RWPE1 (cell line): ENCODE data around the gene INS.

ENCODE experiments used
- CTCF ChIA-PET: fragments of 350-600 bp; sonication (Branson Sonifier 250); formaldehyde crosslinking; extraction: SDS; loops from one replicate; lab custom pipeline; 2021; lab: Yijun Ruan, JAX
- POLR2A ChIA-PET: fragments of 400-600 bp; formaldehyde crosslinking; extraction: SDS; loops from one replicate; lab custom pipeline; 2020; ENCODE audit warnings: antibody characterized with exemption; ENCODE audit not compliant: low non-redundant PET; lab: Yijun Ruan, JAX
- DNase-seq: peaks from one replicate; pipeline ENCODE4 v3.0.0; 2012; ENCODE audit warnings: low spot score
- H3K27ac ChIP-seq: fragments of 450-650 bp; 2 replicates; pipeline ENCODE4 v1.5.1; 2017
- TF ChIP-seq, protein P1 (sequence below): fragments of 450-650 bp; conservative IDR thresholded peaks from 2 replicates; pipeline ENCODE4 v1.5.1; 2017; ENCODE audit warnings: low read depth, mild to moderate bottlenecking

The INS gene

GRCh38 chr11:2157294-2158040 lies 3.5 kb downstream of the INS start:
- ChIA-PET CTCF (interaction anchor here (0.6 to 1.8 kb wide), 4 partner anchors 121 to 504 kb away, joined by 3 to 12 read pairs (median 4); no protein-coding TSS in a partner anchor), POLR2A (no interaction called here)
- TF ChIP-seq, protein P1, sequence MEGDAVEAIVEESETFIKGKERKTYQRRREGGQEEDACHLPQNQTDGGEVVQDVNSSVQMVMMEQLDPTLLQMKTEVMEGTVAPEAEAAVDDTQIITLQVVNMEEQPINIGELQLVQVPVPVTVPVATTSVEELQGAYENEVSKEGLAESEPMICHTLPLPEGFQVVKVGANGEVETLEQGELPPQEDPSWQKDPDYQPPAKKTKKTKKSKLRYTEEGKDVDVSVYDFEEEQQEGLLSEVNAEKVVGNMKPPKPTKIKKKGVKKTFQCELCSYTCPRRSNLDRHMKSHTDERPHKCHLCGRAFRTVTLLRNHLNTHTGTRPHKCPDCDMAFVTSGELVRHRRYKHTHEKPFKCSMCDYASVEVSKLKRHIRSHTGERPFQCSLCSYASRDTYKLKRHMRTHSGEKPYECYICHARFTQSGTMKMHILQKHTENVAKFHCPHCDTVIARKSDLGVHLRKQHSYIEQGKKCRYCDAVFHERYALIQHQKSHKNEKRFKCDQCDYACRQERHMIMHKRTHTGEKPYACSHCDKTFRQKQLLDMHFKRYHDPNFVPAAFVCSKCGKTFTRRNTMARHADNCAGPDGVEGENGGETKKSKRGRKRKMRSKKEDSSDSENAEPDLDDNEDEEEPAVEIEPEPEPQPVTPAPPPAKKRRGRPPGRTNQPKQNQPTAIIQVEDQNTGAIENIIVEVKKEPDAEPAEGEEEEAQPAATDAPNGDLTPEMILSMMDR = no peak
- H3K27ac ChIP-seq = no peak overlapping the region
- no peak for DNase-seq

DNA sequence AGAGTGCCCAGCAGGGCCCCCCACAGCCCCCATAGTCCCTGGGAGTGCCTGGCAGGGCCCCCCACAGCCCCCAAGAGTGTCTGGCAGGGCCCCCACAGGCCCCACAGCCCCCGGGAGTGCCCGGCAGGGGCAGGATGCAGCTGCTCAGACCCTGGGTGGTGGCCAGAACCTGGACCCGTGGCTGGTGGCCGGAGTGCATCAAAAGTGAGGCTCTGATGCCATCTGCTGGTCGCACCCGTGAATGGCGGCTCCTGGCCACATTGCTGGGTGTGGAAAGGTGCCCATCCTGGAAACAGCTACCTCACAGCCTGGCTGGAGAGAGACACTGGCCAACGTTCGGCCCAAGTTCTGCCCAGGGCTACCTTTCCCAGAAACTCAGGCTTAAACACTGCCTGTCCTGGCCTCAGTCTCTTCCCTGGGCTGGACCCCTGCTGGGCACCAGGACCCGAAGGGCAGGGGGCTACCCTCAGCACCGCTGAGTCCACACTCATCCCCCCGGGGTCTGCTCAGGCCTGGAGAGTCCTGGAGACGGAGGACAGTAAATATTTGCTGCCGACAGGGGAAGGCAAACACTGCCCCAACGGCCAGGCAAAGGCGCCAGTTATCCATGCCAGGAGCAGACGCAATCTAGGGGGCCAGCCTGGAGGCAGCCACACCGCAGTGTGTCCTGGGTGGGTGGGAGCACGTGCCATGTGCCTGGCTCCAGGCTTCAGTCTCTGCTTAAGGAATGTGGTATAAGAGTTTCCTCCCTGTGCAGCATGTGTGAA lies 4.4 kb downstream of the INS start:
- H3K27ac ChIP-seq = no peak overlapping the region
- DNase-seq = peak; percentile 77
- TF ChIP-seq, protein P1 = peak; percentile 78
- ChIA-PET CTCF (interaction anchor here (0.6 to 13.6 kb wide), 16 partner anchors 9 to 1462 kb away, joined by 3 to 293 read pairs (median 4); partner anchors contain the start of gene DEAF1), POLR2A (no interaction called here)

DNA sequence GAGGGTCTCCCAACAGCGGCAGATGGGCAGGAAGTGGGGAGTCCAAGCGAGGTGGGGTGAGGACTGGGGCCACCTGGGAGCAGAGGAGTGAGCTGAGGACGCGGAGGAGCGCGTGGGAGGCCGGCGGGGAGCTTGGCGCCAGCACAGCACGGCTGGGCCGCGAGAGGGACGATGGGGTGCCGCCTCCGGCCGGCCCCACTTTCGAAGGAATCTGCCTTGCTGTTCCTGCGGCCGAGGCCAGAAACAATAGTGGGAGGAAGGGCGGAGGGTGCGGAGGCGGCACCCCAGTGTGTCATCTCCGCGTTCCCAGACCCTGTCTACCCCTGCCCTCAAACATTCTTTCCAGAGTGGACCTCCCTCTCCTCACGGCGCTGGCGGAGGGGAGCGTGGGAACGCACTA lies 5.5 kb downstream of the INS start:
- no peak for DNase-seq
- no peak overlapping the region for H3K27ac ChIP-seq
- CTCF ChIA-PET = interaction anchor here (0.6 to 13.6 kb wide), 7 partner anchors 11 to 503 kb away, joined by 3 to 293 read pairs (median 4); no protein-coding TSS in a partner anchor
- TF ChIP-seq, protein P1 = no peak
- POLR2A ChIA-PET = no interaction called here

GRCh38 chr11:2154889-2155288 lies 6.1 kb downstream of the INS start:
- ChIA-PET CTCF (interaction anchor here (1.4 to 13.6 kb wide), 2 partner anchors 11 to 117 kb away, joined by 4 to 293 read pairs; no protein-coding TSS in a partner anchor), POLR2A (interaction anchor here (0.6 kb wide), 1 partner anchor 152 kb away, joined by 3 read pairs; no protein-coding TSS in a partner anchor)
- no peak for DNase-seq
- no peak overlapping the region for H3K27ac ChIP-seq
- TF ChIP-seq, protein P1 = no peak

DNA sequence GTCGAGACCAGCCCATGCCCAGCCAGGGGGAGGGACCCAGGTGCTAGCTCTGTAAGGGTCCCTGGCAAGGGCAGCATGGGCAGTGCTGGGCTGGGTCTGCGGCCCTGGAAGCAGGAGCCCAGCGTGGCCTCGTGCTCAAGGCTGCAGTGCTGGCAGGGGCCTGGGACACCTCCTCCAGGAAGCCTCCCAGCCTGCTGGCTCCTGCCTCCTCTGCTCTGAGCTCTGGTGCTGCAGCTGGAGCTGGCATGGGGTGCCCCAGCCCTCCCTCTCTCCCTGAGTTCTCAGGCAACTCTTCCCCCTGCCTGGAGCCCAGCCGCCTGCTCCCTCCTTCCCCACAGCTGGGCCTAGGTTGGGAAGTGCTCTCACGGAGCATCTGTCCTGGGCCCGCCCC lies 6.8 kb downstream of the INS start:
- DNase-seq = no peak
- TF ChIP-seq, protein P1 = no peak
- ChIA-PET POLR2A (interaction anchor here (0.6 kb wide), 1 partner anchor 151 kb away, joined by 3 read pairs; no protein-coding TSS in a partner anchor), CTCF (interaction anchor here (0.6 to 13.6 kb wide), 4 partner anchors 117 to 272 kb away, joined by 4 to 293 read pairs (median 6); no protein-coding TSS in a partner anchor)
- no peak overlapping the region for H3K27ac ChIP-seq

DNA sequence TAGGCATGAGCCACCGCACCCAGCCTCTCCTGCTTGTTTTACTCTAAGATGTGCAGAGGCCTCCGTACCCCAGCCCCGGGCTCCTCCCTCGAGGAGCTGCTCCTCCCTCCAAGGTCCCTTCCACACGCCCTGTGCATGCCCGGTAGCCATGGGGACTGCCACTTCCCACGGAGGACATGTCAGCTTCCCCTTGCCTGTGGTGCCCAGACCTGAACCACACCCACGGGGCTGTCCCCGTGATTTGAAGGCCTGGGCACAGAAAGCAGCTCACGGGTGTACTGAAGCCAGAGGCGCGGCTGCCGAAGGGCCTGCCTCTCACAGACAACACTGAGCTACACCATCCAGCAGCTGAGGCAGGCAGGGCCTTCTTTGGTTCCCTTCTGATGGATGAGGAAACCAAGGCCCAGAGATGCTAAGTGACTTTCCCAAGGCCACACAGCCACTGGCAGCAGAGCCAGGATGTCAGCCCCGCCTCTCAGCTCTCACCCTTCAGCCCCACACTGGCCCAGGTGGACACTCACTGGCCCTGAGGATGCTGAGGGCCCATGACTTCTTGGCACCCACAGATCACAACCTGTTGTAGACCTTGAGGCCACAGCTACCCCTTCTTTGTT lies 7.3 kb downstream of the INS start:
- ChIA-PET CTCF (interaction anchor here (0.6 to 13.6 kb wide), 7 partner anchors 116 to 579 kb away, joined by 3 to 293 read pairs (median 5); no protein-coding TSS in a partner anchor), POLR2A (no interaction called here)
- H3K27ac ChIP-seq = no peak overlapping the region; the same call in 1 of the 2 replicates
- TF ChIP-seq, protein P1 = no peak
- no peak for DNase-seq
